T47D (cell line): ENCODE measurements around the gene ITPRIP.
A peak's percentile ranks its signal among the peaks of the same experiment; 100 is the strongest.

Experiments used
- DNase-seq, 2 experiments: peaks; one replicate each; pipeline versions ENCODE4 v3.0.0 to v3.0.0-alpha.2; 2011 to 2012; ENCODE audit warnings: low read depth in 1 of 2, low spot score in 1 of 2
- JUND ChIP-seq: IDR thresholded peaks from 2 replicates; pipeline ENCODE4 v1.6.1; 2012; ENCODE audit warnings: low read depth
- in situ Hi-C: cut with HindIII; loops from 2 replicates; pipeline ENCODE4 v1.10.0; 2016; ENCODE audit warnings: low sequenced_read_pairs, low pct_unique_long_range_greater_than_20kb

ITPRIP gene

DNA sequence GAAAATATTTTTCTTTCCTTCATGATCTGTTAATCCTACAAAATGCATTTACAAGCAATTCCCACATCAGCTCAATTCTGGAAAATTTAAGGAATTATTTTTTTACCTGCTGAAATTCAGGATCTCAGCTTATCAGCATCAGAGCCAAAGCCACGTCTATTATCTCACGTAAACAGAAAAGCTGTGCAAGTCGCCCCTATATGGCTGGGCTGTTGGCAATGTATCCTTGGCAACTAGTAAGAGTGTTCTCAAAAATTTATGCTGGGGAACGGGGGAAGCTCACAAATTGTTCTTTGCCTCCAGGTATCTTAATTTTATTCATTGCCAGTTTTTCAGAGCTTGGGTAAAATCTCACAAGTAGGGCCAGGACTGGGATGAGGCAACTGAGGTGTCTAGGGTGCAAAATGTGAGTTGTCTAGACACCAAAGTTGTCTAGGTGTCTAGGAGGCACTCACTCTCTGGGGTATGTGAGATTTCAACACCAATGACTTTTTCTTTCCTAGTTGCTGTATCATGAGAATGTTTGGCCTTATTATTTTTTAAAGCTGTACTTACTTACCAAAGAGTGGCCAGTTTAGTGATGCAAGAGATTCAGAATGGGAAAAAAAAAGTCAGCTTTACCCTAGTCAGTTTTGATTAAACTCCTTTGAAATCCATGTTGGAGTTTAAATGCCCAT is 64.2 kb downstream of the ITPRIP start:
- no peak for TF ChIP-seq JUND
- no peak for DNase-seq
- in situ Hi-C loops, result no loop called here

DNA sequence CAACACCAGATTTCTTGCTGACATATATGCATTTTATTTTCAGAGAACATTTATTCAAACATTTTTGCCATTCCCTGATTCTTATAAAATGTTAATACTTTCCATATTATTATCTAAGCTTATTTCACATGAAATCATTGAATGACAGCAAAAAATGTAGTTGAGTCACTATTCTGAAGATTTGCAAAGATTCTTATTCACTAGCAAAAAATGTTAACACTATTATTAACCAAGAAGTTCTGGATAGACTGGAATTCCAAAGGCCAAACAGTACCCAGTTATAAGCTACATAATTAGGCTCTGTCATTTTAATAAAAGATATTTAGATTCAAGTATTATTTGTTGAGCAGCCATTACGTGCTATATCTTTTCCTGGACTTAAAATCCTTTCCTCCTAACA is 65.0 kb downstream of the ITPRIP start:
- in situ Hi-C loops, result no loop called here
- DNase-seq, result no peak
- TF ChIP-seq JUND, result no peak

DNA sequence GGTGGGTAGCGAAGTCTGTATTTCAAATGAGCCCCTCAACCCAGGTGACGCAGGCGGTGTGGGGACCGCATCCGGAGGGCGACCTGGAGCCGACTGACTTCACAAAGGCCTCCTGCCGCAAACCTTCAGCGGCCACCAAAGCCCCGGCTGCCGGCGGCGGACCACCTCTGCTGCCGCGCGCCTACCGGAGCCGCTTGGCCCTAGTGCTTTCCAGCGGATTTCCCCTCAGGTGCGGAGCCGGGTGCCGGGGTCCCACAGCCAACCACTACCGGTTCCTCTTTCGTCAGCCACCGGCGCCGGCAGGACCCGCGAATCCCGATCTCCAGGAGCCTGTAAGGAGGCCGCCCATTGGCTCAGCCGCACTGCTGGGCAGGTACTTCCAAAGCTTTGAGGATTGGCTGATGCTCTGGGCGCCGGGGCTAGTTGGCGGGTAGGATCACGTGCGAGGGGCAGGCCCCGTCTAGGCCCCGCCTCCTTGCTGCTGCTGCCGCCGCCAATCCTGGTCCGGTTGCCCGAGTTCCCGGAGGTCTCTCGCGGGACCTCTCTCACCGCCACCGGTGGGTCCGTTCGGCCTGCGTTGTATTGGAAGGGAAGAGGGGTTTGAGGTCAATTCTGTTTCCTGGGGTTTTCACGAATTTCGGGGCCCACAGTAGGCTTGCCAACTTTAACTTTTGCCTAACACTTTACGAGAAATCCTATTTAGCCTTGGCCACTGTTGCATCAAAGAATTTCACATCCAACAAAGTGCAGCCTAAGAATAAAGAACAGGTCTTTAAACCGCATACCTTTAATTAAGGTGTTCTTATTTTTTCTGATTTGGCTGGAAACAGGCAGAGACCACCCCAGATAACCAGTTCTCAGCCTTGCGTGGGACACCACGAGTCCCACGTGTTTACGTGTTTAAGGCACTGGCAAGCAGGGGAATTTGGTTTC is 69.3 kb downstream of the ITPRIP start, which contains the start of gene GSTO2:
TSS of gene GSTO2 (plus strand) at position 472 of the 933 bp plus-strand sequence. CDS start 5,732 bp downstream, outside the sequence.
- in situ Hi-C loops, result no loop called here
- no peak for TF ChIP-seq JUND
- peak; percentile 98 to 99 for DNase-seq

DNA sequence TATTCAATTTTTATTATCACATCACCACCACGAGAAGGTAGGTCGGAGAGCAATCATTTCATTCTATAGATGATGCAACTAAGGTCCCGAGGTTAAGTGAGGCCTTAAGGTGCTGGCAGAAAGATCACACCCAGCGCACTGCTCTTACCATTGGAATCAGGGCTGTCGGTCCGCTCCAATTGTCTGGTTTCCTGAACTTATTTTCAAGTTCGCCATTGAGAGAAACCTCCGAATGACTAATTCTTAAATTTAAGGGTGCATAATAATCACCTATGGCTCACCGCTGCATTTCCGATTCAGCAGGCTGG is 69.9 kb downstream of the ITPRIP start:
- in situ Hi-C loops, result no loop called here
- no peak for TF ChIP-seq JUND
- DNase-seq, result no peak

DNA sequence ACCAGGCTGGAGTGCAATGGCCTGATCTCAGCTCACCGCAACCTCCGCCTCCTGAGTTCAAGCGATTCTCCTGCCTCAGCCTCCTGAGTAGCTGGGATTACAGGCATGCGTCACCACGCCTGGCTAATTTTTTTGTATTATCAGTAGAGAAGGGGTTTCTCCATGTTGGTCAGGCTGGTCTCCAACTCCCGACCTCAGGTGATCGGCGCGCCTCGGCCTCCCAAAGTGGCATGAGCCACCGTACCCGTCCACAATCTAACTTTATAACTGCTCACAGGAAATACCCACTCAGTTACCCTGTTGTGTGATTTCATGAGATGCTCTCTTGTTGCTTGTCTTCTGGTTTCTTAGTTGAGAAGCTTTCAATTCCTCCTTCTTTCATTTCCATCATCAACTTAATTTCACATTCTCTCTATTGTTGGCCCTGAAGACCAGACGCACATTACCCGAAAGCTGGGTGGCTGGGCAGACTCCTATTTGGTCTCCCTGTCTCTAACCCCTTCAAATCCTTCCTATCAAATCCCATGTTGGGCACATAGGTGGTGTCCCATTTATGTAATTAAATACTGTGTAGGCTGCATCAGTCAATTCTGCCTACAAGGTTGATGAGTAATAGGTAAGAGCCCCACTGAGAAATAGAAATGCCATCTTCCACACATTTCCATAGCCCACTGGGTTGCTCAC is 70.4 kb downstream of the ITPRIP start:
- DNase-seq, result no peak
- TF ChIP-seq JUND, result no peak
- in situ Hi-C loops, result no loop called here

DNA sequence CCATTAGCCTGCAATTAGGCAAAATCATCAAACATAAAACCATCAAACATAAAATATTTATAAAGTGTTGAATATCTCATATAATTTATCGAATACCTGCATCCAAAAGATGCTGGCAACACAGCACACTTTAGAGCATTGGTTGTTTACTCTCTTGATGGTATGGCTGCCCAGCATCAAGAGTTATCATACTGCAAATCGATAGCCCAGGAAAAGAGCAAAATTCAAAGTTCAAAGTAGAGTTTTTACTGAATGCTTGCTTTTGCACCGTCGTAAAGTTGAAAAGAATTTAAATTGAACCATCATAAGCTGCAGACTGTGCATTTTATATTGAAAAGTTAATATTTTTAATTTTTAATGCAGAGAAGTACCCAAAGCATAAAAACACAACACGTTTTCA is 73.5 kb downstream of the ITPRIP start:
- no peak for DNase-seq
- TF ChIP-seq JUND, result no peak
- in situ Hi-C loops, result no loop called here

DNA sequence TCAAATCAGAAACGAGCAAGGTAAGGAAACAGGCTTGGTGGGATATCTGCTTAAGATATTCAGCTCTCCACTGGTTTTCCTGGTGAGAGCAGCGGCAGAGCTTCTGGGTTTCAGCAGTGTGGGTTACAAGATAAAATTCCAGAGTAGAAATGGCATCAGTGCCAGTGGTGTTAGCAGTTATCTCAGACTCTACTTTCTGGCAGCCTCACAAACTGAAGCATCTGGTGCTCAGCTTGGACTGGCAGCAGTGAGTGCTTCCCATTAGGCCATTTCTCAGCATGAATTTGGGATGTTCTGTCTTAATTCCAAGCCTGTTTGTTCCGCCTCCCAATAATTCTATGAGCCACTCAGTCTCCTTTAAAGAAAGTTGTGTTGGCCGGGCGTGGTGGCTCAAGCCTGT is 76.2 kb downstream of the ITPRIP start:
- no peak for TF ChIP-seq JUND
- DNase-seq, result no peak
- in situ Hi-C loops, result no loop called here

DNA sequence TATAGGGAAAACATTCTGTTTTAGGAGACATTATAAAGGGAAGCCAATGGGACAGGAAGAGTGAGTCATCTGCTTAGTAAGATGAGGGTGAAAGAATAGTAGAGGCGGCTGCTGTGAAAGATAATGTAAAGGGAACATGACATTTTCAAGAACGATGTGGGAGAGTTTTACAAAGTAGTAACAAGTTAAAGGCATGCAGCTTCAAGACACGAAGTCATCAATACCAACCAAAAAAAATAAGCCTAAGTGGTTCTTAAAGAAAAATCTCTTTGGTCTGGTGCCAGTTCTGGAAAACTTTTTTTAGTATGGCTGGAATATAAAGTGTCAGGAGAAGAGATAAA is 77.5 kb downstream of the ITPRIP start:
- in situ Hi-C loops, result no loop called here
- no peak for TF ChIP-seq JUND
- no peak for DNase-seq

DNA sequence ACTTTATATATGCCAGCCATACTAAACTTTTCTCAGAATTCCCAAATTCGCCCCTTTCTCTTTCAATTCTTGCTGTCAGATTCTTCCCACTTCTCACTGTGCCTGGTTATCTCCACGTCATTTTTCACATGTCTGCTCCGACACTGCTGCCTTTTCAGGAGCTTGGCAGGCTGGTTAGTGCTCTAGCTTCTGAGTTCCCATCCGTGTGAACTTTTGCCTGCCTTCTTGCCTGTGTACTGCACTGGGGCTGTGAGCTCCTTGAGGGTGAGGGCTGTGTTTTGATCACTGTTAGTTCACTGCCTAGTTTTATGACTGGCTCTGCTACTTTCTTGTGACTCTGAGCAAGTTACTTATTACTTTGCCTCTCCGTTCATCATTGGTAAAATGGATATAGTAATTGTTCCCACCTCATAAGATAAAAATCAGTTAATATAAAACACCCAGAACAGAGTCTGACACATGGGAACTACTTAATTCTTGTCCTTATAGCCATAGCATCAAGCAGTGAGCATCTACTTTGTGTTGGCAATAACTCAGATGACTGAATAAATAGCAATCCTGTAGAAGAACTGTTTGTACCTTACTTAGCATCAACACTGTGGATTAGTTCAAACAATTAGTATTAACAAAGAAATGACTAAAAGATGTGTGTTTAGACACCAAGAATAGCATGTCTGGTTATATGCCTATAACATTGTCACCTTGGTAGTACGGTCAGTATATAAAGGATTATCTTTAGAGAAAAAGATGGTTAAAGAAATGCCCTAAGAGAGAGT is 78.1 kb downstream of the ITPRIP start:
- no peak for TF ChIP-seq JUND
- in situ Hi-C loops, result no loop called here
- DNase-seq, result no peak
